Hepatocyte (in vitro differentiated cells): ENCODE data around the gene BEST2.
A peak's percentile ranks its signal among the peaks of the same experiment; 100 is the strongest.

ENCODE experiments used
- CTCF ChIP-seq: fragments of 200-600 bp; sonication (generic); IDR thresholded peaks from 2 replicates; pipeline ENCODE4 v1.5.1; 2016; ENCODE audit warnings: antibody characterized with exemption, mild to moderate bottlenecking; ENCODE audit not compliant: poor library complexity
- EZH2 ChIP-seq: fragments of 200-600 bp; sonication (generic); IDR thresholded peaks from 2 replicates; pipeline ENCODE4 v1.6.1; 2016; ENCODE audit warnings: antibody characterized with exemption, mild to moderate bottlenecking, borderline replicate concordance

GRCh38 chr19:12766051-12766521 is 14.5 kb downstream of the BEST2 start:
- TF ChIP-seq CTCF (peak; percentile 63), EZH2 (no peak)
